Ishikawa (cell line): ENCODE results near the gene ESPNL.

Experiments used
- CEBPB ChIP-seq: IDR thresholded peaks from 2 replicates; pipeline ENCODE4 v1.6.1; 2012
- CREB1 ChIP-seq: IDR thresholded peaks from 2 replicates; pipeline ENCODE4 v1.6.1; 2012; ENCODE audit warnings: low read depth
- EGR1 ChIP-seq: IDR thresholded peaks from 2 replicates; pipeline ENCODE4 v1.6.1; 2012
- EP300 ChIP-seq: IDR thresholded peaks from 2 replicates; pipeline ENCODE4 v1.6.1; 2012; ENCODE audit warnings: borderline replicate concordance
- FOXM1 ChIP-seq: IDR thresholded peaks from 2 replicates; pipeline ENCODE4 v1.6.1; 2012; ENCODE audit warnings: low read depth, borderline replicate concordance
- NFIC ChIP-seq: IDR thresholded peaks from 2 replicates; pipeline ENCODE4 v1.6.1; 2012
- RAD21 ChIP-seq: IDR thresholded peaks from 2 replicates; pipeline ENCODE4 v1.6.1; 2012; ENCODE audit warnings: low read depth
- TAF1 ChIP-seq: IDR thresholded peaks from 2 replicates; pipeline ENCODE4 v1.6.1; 2012; ENCODE audit warnings: low read depth, mild to moderate bottlenecking
- TCF12 ChIP-seq: IDR thresholded peaks from 2 replicates; pipeline ENCODE4 v1.6.1; 2012; ENCODE audit warnings: low read depth
- TEAD4 ChIP-seq: IDR thresholded peaks from 2 replicates; pipeline ENCODE4 v1.6.1; 2012
- YY1 ChIP-seq: IDR thresholded peaks from 2 replicates; pipeline ENCODE4 v1.6.1; 2012; ENCODE audit warnings: low read depth
- ZBTB7A ChIP-seq: IDR thresholded peaks from 2 replicates; pipeline ENCODE4 v1.6.1; 2012; ENCODE audit warnings: low read depth
- TF ChIP-seq, protein P1 (sequence below): IDR thresholded peaks from 2 replicates; pipeline ENCODE4 v1.6.1; 2012
- TF ChIP-seq, protein P2 (sequence below): IDR thresholded peaks from 2 replicates; pipeline ENCODE4 v1.6.1; 2012; ENCODE audit warnings: low read depth, mild to moderate bottlenecking
- TF ChIP-seq, protein P3 (sequence below): IDR thresholded peaks from 2 replicates; pipeline ENCODE4 v1.6.1; 2012

The ESPNL gene

DNA sequence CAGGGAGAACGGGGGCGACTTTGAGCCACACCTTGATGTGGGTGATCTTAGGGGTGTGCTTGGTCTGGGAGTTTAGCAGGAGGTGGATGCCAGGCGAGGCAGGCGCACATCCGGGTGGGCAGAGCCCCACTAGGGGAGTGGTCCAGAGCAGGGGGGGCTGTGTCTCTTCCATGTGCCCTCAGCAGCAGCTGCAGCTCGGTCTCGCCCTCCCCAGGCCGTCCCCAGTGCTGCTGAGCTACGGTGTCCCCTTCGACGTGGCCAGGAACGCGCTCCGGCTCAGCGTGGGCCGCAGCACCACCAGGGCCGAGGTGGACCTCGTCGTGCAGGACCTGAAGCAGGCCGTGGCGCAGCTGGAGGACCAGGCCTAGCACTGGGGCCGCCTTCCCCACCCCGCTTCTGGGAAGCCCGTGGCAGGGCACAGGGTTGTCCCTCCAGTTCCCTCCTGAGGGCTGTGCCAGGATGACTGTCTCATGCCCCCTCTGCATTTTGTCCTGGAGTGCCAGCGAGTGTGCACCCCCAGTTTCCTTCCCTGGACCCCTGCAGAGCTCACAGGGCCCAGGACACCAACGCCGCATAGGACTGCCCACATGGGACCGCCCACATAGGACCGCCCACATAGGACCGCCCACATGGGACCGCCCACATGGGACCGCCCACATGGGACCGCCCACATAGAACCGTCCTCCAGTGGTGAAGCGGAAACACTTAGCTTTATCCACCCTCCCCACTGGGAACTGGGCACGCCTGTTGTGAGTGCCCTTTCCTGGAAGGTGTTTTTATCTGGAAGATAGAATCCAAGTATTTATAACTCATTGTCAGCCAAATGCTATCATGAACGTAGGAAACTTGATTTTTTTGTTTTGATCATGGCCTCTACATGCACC lies 1.9 kb upstream of the ESPNL start:
- TF ChIP-seq TCF12 (no peak), EGR1 (peak; percentile 56; the same call in 1 of the 2 replicates)

DNA sequence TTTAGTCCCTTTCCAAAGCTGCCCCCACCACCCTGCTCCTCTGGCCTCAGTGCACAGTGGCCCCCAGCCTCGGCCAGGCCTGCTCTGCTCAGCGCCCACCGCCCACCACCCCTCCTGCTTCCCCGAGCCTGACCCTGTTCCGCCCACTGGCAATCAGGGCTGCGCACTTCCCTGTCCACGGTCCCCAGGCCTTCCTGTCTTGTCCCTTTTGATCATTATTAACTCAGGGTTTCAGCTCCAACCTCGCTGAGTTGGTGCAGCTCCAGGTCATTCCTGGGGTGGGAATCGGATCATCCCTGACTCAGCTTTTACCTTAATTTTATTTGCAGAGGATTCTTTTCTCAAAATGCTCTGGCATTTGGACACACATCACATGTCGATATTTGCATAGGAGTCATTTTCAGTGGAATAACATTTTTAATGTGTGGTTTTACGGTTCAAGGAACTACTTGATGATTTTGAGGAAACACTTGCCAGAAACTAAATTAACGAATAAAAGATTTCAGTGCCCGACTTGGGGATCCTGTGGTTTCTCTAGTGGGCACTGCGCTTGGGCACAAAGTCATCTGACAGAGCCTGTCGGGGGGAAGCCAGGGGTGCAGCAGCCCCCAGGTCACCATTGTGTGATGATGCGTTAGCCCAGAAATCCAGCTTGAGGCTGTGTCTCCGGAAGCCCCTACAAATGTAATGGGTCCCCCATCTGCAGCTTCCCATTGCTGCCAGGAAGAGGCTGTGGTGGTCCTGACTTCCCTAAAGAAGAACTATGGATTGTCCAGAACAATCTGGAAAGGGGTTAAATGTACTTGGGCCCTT lies 1.0 kb upstream of the ESPNL start:
- no peak for TF ChIP-seq EGR1
- TF ChIP-seq, protein P1, sequence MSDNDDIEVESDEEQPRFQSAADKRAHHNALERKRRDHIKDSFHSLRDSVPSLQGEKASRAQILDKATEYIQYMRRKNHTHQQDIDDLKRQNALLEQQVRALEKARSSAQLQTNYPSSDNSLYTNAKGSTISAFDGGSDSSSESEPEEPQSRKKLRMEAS: no peak
- TF ChIP-seq TAF1: no peak
- no peak for TF ChIP-seq YY1
- TF ChIP-seq TEAD4: no peak
- no peak for TF ChIP-seq TCF12
- no peak for TF ChIP-seq CREB1
- no peak for TF ChIP-seq EP300
- no peak for TF ChIP-seq FOXM1
- TF ChIP-seq, protein P2, sequence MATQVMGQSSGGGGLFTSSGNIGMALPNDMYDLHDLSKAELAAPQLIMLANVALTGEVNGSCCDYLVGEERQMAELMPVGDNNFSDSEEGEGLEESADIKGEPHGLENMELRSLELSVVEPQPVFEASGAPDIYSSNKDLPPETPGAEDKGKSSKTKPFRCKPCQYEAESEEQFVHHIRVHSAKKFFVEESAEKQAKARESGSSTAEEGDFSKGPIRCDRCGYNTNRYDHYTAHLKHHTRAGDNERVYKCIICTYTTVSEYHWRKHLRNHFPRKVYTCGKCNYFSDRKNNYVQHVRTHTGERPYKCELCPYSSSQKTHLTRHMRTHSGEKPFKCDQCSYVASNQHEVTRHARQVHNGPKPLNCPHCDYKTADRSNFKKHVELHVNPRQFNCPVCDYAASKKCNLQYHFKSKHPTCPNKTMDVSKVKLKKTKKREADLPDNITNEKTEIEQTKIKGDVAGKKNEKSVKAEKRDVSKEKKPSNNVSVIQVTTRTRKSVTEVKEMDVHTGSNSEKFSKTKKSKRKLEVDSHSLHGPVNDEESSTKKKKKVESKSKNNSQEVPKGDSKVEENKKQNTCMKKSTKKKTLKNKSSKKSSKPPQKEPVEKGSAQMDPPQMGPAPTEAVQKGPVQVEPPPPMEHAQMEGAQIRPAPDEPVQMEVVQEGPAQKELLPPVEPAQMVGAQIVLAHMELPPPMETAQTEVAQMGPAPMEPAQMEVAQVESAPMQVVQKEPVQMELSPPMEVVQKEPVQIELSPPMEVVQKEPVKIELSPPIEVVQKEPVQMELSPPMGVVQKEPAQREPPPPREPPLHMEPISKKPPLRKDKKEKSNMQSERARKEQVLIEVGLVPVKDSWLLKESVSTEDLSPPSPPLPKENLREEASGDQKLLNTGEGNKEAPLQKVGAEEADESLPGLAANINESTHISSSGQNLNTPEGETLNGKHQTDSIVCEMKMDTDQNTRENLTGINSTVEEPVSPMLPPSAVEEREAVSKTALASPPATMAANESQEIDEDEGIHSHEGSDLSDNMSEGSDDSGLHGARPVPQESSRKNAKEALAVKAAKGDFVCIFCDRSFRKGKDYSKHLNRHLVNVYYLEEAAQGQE: no peak
- TF ChIP-seq, protein P3, sequence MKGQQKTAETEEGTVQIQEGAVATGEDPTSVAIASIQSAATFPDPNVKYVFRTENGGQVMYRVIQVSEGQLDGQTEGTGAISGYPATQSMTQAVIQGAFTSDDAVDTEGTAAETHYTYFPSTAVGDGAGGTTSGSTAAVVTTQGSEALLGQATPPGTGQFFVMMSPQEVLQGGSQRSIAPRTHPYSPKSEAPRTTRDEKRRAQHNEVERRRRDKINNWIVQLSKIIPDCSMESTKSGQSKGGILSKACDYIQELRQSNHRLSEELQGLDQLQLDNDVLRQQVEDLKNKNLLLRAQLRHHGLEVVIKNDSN: no peak
- no peak for TF ChIP-seq NFIC
- TF ChIP-seq ZBTB7A: no peak
- TF ChIP-seq CEBPB: no peak
- TF ChIP-seq RAD21: no peak

DNA sequence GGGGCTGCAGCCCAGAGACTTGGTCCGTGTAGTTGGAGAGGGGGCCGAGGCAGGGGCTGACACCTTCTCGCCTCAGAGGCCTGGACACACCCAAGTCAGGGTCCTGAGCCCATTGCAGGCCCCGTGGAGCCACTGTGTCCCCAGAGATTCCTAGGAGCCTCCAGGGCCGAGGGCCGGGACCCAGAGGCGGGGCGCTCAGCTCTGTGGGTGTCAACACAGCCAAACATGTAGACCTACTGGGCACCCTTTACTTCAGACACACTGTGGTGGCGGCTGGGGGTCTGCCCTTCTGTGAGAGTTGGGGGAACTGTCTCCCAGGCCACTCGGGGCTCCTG lies 459 bp upstream of the ESPNL start:
- TF ChIP-seq, protein P2: no peak
- no peak for TF ChIP-seq TCF12
- TF ChIP-seq RAD21: no peak
- TF ChIP-seq EP300: no peak
- TF ChIP-seq CREB1: no peak
- no peak for TF ChIP-seq EGR1
- no peak for TF ChIP-seq ZBTB7A
- no peak for TF ChIP-seq CEBPB
- no peak for TF ChIP-seq TEAD4

DNA sequence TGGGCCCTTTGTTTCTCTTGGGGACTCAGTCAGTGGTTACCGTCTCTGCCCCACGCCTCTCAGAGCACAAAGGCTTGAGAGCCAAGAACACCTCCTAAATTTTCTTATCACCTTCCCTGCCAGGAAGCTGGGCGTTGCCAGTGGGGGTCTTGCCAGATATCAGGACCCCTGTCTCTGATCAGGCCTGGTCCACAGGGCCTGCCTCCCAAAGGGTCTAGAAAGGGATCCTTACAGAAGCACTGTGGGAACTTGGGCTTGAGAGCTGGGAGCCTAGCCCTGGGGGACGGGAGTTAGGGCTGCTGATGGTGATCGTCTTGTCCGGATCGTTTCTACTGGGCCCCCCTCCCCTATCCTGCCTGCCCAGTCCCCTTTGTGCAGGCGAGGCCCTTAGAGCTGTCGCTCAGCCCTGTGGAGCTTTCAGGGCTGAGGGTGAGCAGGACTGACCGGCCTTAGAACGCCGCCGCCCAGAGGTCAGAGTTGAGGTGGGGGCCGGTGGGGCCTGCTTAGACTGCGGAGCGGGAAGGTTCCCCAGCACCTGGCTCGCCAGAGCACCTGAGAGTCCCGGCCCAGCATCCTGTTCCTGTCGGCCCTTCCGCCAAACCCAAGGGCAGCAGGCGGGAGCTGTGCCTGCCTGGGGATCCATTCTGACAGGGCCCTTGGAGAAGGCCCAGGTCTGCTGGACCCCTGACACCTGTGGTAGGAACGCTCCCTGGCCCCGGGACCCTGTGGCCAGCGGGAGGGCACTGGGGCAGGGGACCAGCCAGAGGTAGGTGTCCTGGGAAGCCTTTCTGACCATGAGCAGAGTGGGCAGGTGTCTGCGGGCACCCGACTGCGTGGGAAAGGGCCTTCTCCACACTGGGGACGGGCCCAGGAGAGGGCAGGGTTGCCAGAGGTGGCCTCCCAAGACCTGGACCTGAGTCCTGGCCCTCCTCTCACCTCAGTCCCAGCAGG lies 956 bp downstream of the ESPNL start:
- TF ChIP-seq, protein P3: no peak
- TF ChIP-seq EGR1: no peak
- no peak for TF ChIP-seq CEBPB
- no peak for TF ChIP-seq TEAD4
- TF ChIP-seq TAF1: no peak
- TF ChIP-seq RAD21: no peak
- no peak for TF ChIP-seq FOXM1
- no peak for TF ChIP-seq EP300
- no peak for TF ChIP-seq YY1
